SK-N-MC (cell line): ENCODE data around the gene PTH2R.

Experiments
- EZH2 ChIP-seq: fragments of 200-600 bp; sonication (generic); IDR thresholded peaks from one replicate; pipeline ENCODE4 v1.6.1; 2017; ENCODE audit warnings: antibody characterized with exemption
- POLR2AphosphoS5 ChIP-seq: IDR thresholded peaks from 2 replicates; pipeline ENCODE4 v1.6.1; 2012; ENCODE audit warnings: mild to moderate bottlenecking, low read depth, low read length, borderline replicate concordance

DNA sequence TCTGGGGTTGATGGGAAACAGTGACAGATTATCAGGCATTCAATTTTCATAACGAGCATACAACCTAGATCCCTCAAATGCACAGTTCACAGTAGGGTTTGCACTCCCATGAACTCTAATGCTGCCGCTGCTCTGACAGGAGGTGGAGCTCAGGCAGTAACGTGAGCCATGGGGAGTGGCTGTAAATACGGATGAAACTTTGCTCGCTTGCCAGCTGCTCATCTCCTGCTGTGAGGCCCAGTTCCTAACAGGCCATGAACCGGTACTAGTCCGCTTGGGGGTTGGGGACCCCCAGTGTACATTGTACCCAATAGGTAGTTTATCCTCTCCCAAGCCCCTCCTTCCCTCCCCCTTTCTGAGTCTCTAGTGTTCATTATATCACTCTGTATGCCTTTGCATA, 94.6 kb downstream of the PTH2R start:
- TF ChIP-seq POLR2AphosphoS5 (no peak), EZH2 (no peak)
